ENCODE data around the gene MAEA.
"Not testable (repeated sequence)": the region's sequence is repeated elsewhere in the genome, so short reads cannot be mapped to it uniquely, and the experiment has no call there.

The MAEA gene

DNA sequence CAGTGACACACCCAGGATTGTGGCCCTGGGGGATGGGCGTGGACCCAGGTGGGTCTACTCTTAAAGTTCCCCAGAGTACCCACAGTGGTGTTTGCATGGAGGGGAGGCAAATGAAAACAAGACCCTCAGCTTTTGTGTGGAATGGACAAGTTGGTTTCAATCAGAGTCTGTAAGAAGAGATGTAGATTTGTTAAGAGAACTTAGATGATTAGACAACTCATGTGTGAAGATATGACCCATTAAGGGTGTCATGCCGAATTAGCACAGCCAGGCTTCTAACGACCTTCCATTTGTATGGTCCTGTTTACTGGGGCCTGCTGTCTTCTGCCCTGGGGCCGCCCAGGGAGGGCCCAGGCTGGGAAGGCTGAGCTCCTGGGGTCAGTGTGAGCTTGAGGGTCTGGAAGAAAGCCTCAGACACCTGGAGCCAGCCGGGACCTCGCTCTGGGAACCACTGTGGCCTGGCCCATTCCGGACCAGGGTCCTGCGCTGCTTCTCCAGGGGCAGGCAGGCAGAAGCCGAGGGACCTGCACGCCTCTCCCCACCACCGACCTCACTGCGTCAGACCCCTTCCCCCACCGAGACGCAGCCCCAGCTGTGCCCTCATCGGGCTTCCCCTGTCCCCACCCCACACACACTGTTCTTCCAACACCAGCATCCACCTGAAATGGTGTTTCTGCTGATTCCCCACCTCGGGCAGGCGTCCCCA is 77.7 kb downstream of the MAEA start:
- DNase-seq (ENCODE audit: low read depth) = no peak

GRCh38 chr4:1367936-1368289 is 78.2 kb downstream of the MAEA start:
- DNase-seq (ENCODE audit: low read depth) = no peak

DNA sequence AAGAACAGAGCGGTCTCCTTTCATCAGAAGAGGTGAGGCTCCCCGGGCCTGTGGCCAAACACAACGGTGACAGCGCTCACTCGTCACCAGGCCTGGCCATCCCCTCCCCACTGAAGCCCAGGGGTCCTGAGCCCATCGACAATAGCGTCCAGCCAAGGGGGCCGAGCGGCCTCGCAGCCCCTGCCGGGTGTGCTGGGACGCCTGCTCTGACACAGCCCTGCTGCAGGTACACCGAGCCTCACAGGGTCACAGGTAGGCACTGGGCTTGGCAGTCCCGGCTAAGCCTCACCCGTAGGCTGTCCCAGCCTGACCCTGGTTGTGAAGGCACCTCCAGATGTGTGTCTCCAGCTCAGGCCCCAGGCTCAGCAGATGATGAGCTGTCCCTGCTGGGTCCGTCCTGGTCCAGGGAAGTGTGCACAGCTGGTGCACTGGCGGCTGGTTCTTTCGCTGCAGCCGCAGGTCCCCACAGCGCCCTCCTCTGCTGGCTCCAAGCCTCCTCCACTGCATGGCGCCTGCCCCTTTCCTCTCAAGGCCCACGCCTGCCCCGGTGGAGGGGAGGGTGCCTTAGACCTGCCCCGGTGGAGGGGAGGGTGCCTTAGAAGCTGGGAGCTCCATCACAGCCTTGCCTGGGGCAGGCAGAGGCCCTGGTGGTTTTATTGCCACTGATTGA is 78.9 kb downstream of the MAEA start:
- DNase-seq (ENCODE audit: low read depth) = no peak

DNA sequence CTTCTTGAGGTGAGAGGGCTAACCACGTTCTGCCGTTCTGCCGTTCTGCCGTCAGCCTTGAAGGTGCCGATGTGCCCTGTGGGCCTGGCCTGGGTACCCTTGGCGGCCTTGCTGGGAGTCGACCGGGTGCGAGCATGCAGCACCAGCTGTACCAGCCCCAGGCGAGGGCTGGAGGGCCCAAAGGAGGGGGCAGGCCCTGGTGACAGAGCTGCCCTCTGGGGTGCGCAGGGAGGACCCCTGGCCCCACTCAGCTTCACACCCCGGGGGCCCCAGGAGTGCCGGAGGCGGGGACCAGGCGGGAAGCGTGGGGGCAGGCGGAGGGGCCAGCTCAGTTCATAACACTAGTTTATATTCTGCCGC is 79.4 kb downstream of the MAEA start:
- DNase-seq (ENCODE audit: low read depth) = no peak

DNA sequence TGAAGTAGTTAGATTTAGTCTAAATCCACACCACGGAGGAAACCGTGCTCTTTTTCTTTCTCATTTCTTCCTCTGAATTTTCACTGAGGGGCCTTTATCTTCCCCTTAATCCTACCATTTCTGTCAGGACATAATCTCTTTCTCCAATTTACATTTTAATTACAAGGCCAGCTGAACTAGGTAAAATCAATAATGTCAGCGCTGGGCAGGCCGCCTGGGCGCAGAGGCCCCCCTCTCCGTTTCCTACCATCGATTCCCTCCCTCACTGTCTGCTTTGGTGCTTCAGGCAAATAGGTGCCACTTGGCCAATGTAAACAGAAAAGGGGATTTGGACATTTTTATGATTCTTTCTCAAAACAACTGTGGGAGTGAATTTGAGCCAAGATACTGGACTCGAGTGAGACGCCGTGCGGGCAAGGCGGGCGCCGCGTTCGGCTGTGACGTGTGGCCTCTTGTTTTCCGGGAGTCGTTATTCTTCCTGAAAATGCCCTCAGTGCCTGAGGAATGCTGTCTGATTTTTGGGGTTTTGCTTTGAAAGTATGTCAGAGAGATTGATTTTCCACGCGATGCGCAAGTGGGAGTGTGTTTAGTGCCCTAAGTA is 79.9 kb downstream of the MAEA start:
- no peak for DNase-seq (ENCODE audit: low read depth)

GRCh38 chr4:1370321-1371124 is 80.8 kb downstream of the MAEA start:
- DNase-seq (ENCODE audit: low read depth) = no peak

GRCh38 chr4:1371176-1372165 is 81.8 kb downstream of the MAEA start:
- no peak for DNase-seq (ENCODE audit: low read depth)

DNA sequence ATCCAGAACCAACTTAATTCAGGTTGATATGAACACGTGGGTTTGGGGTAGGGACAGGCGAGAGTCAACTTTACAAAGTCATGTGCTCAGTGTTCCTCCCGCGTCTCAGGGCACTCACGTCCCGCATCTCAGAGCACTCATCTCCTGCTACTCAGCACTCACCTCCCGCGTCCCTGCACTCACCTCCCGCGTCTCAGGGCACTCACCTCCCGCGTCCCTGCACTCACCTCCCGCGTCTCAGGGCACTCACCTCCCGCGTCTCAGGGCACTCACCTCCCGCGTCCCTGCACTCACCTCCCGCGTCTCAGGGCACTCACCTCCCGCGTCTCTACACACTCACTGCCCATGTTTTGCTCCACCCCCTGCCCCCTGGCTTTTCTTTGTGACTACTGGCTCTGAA is 82.9 kb downstream of the MAEA start:
- DNase-seq (ENCODE audit: low read depth) = not testable (repeated sequence)

DNA sequence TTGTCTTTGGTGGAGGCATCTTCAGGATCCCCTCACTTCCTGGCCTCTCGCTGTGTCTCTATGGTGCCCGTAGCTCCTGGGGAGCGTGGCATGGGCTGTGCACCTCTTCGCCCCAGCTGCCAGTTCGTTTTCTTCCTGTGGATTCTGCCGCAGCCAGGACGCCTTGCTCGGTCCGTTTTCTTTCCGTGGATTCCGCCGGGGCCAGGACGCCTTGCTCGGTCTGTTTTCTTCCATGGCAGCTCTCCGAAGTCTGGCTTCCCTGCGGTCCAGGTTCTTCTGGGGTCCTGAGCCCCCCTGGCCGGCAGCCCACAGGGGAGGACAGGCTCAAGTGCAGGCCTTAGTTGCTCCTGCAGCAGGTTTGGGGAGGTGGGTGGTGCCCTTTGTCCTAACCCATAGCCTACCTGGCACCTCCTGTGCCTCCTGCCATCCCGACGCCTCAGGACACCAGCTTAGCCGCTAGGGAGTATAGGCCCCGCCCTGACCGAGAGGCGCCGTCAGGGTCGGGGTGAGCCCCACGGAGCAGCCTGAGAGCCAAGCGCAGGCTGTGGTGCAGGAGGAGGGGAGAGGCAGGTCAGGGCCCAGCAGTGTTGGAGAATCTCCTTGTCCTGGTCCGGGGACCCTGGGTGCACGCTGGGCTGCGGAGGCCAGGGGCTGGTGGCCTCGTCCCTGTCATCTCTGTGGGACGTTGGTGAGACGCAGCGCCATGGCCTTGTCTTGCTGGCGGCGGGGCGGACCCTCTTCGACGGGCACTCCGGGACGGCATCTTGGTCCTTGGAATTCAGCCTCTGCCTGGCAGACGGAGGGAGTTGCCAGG is 84.4 kb downstream of the MAEA start:
- DNase-seq (ENCODE audit: low read depth) = no peak

DNA sequence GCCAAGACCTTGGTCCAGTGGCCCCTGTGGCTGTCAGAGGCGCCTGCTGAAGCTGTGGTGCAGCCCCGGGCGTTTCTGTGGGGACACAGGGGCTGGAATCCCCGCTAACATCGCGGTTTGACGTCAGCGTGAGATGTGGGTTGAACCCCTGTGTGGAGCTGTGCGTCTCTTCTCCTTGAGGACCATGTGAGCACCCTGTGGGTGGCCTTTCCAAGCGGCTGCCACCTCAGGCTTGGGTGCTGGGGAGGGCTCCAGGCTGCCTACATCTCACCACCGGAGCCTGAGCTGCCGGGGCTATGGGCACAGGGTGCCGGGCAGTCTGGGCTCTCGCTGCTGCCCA is 85.0 kb downstream of the MAEA start:
- DNase-seq (ENCODE audit: low read depth) = no peak

GRCh38 chr4:1375051-1375721 is 85.5 kb downstream of the MAEA start:
- DNase-seq (ENCODE audit: low read depth) = no peak

- DNase-seq (ENCODE audit: low read depth) = no peak
Measured at GRCh38 chr4:1375761-1376322, 86.2 kb downstream of the MAEA start.

- DNase-seq (ENCODE audit: low read depth) = no peak
Measured at GRCh38 chr4:1376391-1376840, 86.7 kb downstream of the MAEA start.

DNA sequence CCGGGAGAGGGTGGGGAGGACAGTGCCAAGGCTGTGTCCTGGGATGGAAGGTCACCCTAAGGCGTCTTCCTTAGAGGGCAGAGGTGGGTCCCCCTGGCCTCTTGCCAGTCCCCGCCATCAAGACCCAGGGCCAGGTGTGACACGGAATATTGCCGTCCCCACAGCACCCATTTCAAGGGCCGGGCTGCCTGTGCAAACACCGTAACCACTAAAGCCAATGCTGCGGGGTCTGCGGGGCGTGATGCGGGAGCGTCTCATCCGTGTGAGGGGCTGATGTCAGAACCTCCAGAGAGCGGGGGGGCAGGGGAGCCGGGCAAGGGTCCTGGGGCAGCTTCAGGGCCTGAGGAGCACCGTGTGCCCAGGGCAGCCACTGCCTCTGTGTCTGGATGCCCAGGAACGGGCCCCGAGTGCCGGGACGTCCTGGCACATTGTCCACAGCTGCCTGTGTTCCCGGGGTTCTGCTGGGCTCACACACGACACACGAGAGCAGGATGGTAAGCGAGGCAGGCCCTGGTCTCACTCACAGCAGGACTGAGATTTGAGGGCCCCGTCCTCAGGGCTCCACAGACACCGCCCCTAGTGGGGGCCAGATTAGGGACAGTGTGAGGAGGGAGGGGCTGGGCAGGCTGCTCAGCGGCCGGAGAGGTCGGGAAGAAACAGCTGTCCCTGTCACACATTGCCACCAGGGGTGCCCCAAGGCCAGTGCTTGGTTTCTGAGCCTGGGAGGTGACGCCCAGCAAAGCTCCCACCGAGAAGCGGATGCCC is 87.3 kb downstream of the MAEA start:
- no peak for DNase-seq (ENCODE audit: low read depth)

GRCh38 chr4:1377606-1378261 is 88.0 kb downstream of the MAEA start:
- no peak for DNase-seq (ENCODE audit: low read depth)

DNA sequence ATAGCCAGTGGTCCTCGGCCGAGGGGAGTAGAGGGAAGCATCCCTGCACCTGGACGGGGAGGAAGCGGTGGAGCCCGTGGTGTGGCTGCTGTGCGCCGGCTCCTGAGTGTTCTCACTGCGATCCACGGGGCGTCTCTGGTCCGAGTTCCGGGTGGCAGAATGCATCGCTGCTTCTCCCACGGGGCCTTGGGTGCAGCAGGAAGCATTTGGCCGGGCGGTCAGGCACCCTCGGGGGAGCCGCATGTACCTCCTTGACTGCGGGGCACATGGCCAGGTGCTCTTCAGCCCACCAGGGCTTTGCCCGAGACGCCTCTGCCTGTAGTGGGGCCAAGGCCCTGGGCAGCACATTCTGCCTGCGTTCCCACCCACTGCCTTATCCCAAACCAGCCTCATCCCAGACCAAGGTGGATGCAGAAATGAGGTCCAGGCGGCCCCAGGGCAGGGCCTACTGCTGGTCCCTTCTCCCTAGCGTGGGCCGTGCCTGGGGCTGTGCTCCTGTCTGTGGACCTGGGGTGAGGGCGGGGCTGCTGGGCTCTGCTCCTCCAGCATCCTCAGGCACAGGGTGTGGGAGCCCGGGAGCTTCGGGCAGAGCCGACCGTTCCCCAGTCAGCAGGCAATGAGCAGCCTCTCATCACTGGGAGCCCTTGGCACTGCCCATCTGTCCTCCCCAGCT is 89.0 kb downstream of the MAEA start:
- no peak for DNase-seq (ENCODE audit: low read depth)

GRCh38 chr4:1379351-1379781 is 89.7 kb downstream of the MAEA start:
- DNase-seq (ENCODE audit: low read depth) = no peak

- DNase-seq (ENCODE audit: low read depth) = no peak
Measured at GRCh38 chr4:1379801-1380331, 90.2 kb downstream of the MAEA start.

Data from GM04504 (cell line).